Tibial artery (tissue), 4 donors: ENCODE data around the gene BBS7.

Source experiments
- DNase-seq, 2 donors: peaks; one replicate each; pipeline ENCODE4 v3.0.0-alpha.2; 2019
- H3K27ac ChIP-seq, 2 donors: fragments of 200-600 bp; sonication (generic) in 1 of 2; 1 replicate in 1 of 2; 2 replicates in 1 of 2; pipeline ENCODE4 v1.5.1; 2018 to 2019; ENCODE audit warnings: mild to moderate bottlenecking in 1 of 2
- H3K27me3 ChIP-seq, 2 donors: fragments of 200-600 bp; sonication (generic) in 1 of 2; one replicate each; pipeline versions ENCODE4 v1.5.1 to v1.6.0; 2016 to 2019
- H3K36me3 ChIP-seq, 3 donors: fragments of 200-600 bp; sonication (generic) in 2 of 3; one replicate each; pipeline ENCODE4 v1.5.1; 2016 to 2019; ENCODE audit warnings: mild to moderate bottlenecking in 2 of 3
- H3K4me1 ChIP-seq, 4 donors: fragments of 200-600 bp; sonication (generic) in 2 of 4; 1 replicate in 3 of 4; 2 replicates in 1 of 4; pipeline ENCODE4 v1.5.1; 2016 to 2019
- H3K4me3 ChIP-seq, 2 donors: fragments of 200-600 bp; sonication (generic) in 1 of 2; 1 replicate in 1 of 2; 2 replicates in 1 of 2; pipeline ENCODE4 v1.5.1; 2018 to 2019; ENCODE audit warnings: mild to moderate bottlenecking in 2 of 2
- H3K9me3 ChIP-seq, 3 donors: fragments of 200-600 bp; sonication (generic) in 1 of 3; one replicate each; pipeline ENCODE4 v1.5.1; 2016 to 2019
- CTCF ChIP-seq, 2 experiments: fragments of 200-600 bp in 1 of 2; fragments of 450-650 bp in 1 of 2; IDR thresholded peaks; one replicate each; pipeline ENCODE4 v1.5.1; 2017 to 2019; ENCODE audit warnings: antibody characterized with exemption in 2 of 2, mild to moderate bottlenecking in 1 of 2, moderate library complexity in 1 of 2
- intact Hi-C: fragments of 100-400 bp; cut with DNase I; formaldehyde crosslinking; loops from one replicate; pipeline ENCODE4 v1.15.0; 2023; ENCODE audit warnings: low total_unique reads

BBS7 gene

GRCh38 chr4:121796283-121796682 lies 74.0 kb downstream of the BBS7 start:
- Histone ChIP-seq H3K27ac (no peak overlapping the region), H3K36me3 (no peaks in the 10 kb centered on the region), H3K4me3 (no peak overlapping the region), H3K4me1 (no peaks in the 10 kb centered on the region), H3K9me3 (no peaks in the 10 kb centered on the region), H3K27me3 (peaks cover 0 to 2% of the 10 kb centered on the region in 2 donors)
- no peak for DNase-seq
- intact Hi-C loops: no loop called here
- TF ChIP-seq CTCF (IDR thresholded peaks at IDR 0.05): no peak

GRCh38 chr4:121794505-121795188 lies 75.6 kb downstream of the BBS7 start:
- Histone ChIP-seq H3K27me3 (peaks cover 0 to 2% of the 10 kb centered on the region in 2 donors), H3K27ac (no peak overlapping the region), H3K4me3 (no peak overlapping the region), H3K4me1 (no peaks in the 10 kb centered on the region), H3K9me3 (no peaks in the 10 kb centered on the region), H3K36me3 (no peaks in the 10 kb centered on the region)
- DNase-seq: no peak
- intact Hi-C loops: no loop called here
- no peak for TF ChIP-seq CTCF (IDR thresholded peaks at IDR 0.05)

GRCh38 chr4:121792966-121793365 lies 77.3 kb downstream of the BBS7 start:
- DNase-seq: no peak
- Histone ChIP-seq H3K9me3 (no peaks in the 10 kb centered on the region), H3K27ac (no peak overlapping the region), H3K36me3 (no peaks in the 10 kb centered on the region), H3K27me3 (peaks cover 0 to 2% of the 10 kb centered on the region in 2 donors), H3K4me3 (no peak overlapping the region), H3K4me1 (no peaks in the 10 kb centered on the region)
- TF ChIP-seq CTCF (IDR thresholded peaks at IDR 0.05): no peak
- intact Hi-C loops: no loop called here

- H3K27me3 ChIP-seq: peaks cover 0 to 2% of the 10 kb centered on the region in 2 donors
- H3K36me3 ChIP-seq: no peaks in the 10 kb centered on the region
- H3K4me1 ChIP-seq: no peaks in the 10 kb centered on the region
- no peak for DNase-seq
- TF ChIP-seq CTCF (IDR thresholded peaks at IDR 0.05): no peak
- no peak overlapping the region for H3K4me3 ChIP-seq
- H3K9me3 ChIP-seq: no peaks in the 10 kb centered on the region
- H3K27ac ChIP-seq: no peak overlapping the region
- intact Hi-C loops: no loop called here
Observed at GRCh38 chr4:121791481-121791880, 78.8 kb downstream of the BBS7 start.

GRCh38 chr4:121790976-121791375 lies 79.3 kb downstream of the BBS7 start:
- Histone ChIP-seq H3K4me3 (no peak overlapping the region), H3K27ac (no peak overlapping the region), H3K9me3 (no peaks in the 10 kb centered on the region), H3K4me1 (no peaks in the 10 kb centered on the region), H3K27me3 (peaks cover 0 to 2% of the 10 kb centered on the region in 2 donors), H3K36me3 (no peaks in the 10 kb centered on the region)
- intact Hi-C loops: no loop called here
- no peak for TF ChIP-seq CTCF (IDR thresholded peaks at IDR 0.05)
- DNase-seq: no peak
